ENCODE results near the gene ULK4.
"Not testable (repeated sequence)": the region's sequence is repeated elsewhere in the genome, so short reads cannot be mapped to it uniquely, and the experiment has no call there.

Gene ULK4

DNA sequence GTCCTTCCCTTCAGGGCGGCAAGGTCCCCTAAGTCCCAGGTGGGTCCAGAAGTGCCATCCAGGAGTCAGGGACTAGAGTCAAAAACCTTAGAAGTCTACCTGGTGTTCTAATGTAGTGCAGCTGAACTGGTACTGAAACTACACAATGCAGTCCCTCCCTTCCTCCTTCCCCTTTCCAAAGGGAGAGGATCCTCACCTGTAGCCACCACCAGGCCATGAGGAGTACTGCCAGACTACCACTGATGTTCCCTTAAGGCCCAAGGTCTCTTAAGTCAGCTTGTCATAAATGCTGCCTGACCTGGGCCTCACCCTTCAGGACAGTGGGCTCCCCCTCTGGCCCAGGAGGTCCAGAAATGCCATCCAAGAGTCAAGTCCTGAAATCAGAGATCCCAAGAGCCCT is 98.9 kb downstream of the ULK4 start:
- DNase-seq: no peak

DNA sequence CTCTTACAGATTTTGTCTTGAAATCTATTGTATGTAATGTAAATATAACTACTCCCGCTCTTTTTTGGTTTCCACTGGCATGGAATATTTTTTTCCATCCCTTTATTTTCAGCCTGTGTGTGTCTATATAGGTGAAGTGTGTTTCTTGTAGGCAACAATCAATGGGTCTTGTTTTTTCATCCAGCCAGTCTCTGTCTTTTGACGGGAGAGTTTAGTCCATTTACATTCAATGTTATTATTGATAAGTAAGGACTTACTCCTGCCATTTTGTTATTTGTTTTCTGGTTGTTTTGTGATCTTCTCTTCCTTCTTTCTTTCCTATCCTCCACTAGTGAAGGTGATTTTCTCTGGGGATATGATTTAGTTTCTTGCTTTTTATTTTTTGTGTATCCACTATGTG is 101.4 kb downstream of the ULK4 start:
- not testable (repeated sequence) for DNase-seq

DNA sequence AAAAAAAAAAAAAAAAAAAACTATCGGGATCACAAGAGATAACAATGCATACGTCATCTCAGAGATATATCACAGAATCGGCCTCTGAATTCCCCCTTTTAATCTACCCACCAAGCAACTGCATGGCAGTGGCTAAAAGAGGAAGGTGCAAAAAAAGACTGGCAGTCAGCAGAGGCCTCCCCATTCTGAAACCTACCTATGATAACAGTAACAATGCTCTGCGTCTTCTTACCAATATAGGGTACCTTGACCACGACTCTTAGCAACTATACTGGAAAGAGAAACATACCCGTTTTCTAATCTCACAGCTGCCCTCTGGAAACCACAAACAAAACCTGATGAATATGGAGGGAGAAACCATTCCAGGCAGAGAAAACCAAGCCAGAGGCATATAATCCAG is 106.9 kb downstream of the ULK4 start:
- DNase-seq: no peak

DNA sequence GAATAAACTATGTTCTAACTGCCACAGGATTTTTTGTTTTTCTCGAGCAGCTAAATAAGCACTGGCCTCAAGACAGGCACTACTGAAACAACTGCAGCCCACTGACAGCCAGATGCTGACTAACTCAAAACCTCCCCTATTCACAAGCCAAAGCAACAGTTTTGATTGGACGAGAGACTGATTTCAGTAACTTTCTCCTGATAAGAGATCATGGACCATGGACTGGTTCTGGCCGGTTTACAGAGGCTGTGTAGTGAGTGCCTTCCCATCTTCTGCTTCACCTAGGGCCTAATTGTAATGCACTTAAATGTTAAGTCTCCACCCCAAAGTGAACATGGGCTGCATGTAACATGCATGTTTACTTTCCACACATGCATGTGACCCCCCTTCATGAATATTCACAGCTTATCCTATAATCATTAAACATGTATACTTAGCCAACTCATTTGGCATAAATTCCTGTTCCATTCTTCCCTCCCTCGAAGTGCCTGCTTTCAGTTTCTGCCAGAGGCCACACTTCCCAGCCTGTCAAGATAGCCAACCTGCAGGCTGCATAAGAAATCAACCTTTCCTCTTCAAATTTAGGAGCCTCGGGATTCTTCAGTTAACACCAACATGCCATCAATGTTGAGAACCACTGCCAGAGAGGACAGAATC is 108.2 kb downstream of the ULK4 start:
- no peak for DNase-seq

DNA sequence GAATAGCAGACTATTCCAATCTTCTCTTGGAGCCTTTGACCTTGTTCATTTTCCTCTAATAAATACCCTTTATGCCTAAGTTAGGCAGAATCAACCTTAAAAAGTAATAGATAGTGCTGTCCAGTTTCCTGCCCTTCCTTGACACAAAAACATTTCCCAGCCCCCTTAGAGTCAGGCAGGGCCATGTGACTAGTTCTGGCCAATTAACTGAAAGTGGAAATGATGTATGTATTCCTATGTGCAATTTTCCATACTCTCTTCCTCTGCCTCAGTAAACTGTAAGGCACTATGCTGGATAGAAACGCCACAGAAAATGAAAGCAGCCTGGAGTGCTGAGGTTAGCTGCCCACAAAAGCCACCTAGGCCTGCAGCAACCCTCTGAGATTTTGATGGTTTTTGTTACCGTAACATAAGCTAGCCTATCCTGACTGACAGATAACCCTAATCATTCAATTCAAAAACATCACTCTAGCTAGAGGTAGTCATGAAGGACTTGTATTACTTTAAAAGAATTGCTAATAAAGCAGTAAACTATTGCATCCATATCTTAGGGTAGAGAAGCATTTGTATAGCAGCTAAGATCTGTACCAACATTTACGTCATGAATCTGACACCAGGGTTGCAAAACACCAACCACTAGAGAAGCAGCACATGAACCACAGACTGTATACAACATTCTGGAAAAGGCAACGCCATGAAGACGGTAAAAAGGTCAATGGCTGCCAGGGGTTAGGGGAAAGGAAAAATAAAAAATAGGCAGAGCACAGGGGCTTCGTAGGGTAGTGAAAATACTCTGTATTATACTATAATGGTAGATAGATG is 112.9 kb downstream of the ULK4 start:
- no peak for DNase-seq

DNA sequence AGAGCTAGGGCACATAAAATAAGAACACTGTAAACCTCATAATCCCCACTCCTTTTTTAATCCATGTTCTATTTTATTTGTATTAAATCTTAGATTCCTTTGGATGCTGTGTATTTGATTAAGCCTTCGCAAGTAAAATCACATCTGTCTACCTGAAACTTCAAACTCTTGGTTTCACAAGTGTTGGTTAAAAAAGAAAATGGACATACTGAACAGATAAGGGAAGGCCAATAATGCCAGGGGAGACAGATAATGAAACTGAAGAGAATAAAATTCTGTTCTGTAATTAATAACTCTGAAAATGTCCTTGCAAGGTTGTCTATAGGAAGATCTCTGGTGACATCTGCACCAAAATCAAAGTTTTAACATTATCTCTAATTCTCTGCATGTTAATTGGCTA is 114.2 kb downstream of the ULK4 start:
- DNase-seq: no peak

DNA sequence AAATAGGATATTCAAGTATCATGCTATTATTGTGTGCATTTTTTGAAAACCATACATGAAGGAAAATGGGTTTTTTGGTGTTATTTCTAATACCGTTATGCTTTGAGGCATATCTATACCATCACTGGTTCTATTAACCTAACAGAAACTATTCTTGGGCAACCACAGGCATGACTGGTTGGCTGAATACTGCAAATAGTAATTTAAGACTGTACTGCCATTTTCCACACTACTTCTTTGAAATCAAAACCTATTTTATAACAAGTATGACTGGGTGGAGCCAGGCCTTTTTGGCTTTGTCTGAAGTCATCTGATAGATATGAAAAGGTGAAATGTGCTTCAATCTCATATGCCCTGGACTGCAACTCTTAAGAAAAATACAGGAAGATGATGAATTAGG is 115.1 kb downstream of the ULK4 start:
- DNase-seq: no peak

DNA sequence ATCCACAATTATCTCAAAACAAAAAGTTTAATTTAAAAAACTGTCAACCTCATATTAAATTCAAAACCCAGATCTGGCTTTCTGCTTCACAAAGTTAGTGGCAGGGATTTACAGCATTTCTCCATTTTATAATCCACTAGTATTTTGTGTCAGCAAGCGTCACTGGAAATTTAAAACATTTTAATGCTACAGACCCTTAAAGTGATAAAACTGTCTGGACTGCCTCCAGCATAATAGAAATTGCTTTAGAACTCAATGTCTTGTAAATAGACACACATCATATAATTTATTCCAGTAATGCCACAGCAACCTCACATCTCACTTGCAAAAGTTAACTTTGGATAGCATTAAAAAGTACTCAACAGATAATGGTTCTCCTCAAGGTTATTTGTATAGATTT is 116.1 kb downstream of the ULK4 start:
- DNase-seq: no peak

DNA sequence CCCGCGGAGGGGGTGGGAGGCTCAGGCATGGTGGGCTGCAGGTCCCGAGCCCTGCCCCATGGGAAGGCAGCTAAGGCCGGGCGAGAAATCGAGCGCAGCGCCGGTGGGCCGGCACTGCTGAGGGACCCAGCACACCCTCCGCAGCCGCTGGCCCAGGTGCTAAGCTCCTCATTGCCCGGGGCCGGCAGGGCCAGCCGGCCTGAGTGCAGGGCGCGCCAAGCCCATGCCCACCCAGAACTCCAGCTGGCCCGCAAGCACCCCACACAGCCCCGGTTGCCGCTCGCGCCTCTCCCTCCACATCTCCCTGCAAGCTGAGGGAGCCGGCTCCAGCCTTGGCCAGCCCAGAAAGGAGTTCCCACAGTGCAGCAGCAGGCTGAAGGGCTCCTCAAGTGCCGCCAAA is 117.6 kb downstream of the ULK4 start:
- not testable (repeated sequence) for DNase-seq

DNA sequence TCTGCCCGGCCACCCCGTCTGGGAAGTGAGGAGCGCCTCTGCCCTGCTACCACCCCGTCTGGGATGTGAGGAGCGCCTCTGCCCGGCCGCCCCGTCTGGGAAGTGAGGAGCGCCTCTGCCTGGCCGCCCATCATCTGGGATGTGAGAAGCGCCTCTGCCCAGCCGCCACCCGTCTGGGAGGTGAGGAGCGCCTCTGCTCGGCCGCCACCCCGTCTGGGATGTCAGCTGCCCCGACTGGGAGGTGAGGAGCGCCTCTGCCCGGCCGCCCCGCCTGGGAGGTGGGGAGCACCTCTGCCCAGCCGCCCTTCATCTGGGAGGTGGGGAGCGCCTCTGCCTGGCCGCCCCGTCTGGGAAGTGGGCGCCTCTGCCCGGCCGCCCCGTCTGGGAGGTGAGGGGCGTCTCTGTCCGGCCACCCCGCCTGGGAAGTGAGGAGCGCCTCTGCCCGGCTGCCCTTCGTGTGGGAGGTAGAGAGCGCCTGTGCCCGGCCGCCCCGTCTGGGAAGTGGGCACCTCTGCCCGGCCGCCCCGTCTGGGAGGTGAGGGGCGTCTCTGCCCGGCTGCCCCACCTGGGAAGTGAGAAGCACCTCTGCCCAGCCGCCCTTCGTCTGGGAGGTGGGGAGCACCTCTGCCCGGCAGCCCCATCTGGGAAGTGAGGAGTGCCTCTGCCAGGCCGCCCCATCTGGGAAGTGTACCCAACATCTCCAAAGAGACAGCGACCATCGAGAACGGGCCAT is 120.8 kb downstream of the ULK4 start:
- DNase-seq: not testable (repeated sequence)

DNA sequence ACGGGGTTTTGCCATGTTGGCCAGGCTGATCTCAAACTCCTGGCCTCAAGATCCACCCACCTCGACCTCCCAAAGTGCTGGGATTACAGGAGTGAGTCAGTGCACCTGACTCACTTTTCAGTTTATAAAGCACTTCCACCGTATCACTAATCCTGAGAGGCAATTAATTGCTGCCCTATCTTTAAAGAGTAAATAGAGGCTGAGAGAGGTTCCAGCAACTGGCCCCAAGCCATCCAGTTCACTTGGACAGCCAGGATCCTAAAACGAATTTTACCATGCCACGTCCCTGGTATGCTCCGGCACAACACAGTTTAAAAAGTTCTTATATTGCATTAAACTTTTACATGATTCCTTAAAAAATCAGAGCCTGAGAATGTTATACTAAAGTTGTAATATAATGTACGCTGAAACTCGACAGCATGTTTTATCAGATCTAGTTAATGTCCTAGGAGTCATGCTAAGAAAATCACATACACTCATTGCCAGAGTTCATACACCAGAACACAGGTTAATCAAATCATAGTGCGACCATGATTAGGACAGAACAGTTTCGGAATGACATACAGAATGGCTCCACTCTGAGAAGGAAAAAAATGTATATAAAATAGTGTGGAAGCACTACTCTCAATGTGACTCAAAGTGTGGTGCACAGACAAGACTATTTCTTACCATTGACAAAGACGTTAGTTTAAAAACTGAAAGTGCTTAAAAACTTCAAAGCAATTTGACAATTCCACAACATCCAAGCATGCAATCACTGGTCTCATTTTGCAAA is 125.4 kb downstream of the ULK4 start:
- peak; percentile 13 for DNase-seq

DNA sequence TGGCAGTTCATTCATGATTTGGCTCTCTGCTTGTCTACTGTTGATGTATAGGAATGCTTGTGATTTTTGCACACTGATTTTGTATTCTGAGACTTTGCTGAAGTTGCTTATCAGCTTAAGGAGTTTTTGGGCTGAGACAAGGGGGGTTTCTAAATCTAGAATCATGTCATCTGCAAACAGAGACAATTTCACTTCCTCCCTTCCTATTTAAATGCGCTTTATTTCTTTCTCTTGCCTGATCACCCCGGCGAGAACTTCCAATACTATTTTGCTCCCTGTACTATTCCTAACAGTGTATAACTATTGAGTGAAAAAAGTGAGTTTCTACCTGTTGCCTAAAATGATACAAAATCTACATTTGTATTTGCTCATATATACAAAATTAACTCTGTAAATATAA is 128.3 kb downstream of the ULK4 start:
- DNase-seq: no peak

DNA sequence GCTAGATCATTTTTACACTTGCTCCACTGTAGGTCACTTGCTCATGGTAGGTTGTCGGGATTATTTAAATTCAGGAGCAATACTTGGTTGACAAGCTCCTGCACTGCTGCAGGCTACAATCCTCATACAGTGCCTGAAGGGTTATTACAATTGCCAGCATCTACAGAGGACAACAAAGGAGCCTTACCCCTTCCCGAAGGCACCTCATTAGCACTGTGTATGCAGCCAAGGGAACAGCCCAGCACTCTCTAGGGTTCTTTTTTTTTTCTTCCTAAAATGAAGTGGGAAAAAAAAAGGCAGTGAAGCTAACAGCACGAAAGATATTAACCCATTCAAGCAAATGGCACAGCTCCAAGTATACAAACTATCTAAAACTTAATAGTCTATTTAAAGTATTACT is 142.7 kb downstream of the ULK4 start:
- no peak for DNase-seq

DNA sequence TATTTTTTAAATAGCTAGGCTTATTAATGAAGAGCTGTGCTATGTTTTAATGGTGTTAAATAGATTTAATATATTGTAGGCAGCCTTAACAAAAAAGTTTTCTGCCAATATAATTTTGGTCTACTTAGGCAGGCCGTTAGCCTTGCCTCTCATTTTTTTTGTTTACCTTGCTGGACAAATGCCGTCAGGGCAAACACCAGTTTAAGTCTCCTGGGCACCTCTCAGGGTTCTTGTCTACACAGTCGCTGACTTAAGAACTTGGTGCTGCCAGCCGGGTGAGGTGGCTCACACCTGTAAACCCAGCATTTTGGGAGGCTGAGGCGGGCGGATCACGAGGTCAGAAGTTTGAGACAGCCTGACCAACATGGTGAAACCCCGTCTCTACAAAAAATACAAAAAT is 153.3 kb downstream of the ULK4 start:
- DNase-seq: no peak

DNA sequence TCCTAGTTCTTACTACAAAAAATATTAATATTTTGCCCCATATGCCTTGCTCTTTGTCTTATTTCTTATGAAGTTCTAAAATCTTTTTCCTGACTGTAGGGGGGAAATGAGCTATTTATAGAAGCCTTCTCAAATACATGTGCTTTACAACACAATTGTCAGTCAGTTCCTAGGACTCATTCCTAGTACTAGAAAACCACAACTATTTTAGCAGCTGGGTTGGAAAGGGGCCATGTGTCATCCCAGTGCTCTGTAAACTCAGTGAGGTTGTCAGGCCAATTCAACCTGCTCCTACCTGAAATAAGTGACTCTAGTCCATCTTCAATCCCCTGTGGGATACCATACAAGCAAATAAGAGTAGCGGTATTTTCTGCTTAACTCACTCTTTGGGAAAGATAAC is 153.8 kb downstream of the ULK4 start:
- DNase-seq: peak; percentile 53

DNA sequence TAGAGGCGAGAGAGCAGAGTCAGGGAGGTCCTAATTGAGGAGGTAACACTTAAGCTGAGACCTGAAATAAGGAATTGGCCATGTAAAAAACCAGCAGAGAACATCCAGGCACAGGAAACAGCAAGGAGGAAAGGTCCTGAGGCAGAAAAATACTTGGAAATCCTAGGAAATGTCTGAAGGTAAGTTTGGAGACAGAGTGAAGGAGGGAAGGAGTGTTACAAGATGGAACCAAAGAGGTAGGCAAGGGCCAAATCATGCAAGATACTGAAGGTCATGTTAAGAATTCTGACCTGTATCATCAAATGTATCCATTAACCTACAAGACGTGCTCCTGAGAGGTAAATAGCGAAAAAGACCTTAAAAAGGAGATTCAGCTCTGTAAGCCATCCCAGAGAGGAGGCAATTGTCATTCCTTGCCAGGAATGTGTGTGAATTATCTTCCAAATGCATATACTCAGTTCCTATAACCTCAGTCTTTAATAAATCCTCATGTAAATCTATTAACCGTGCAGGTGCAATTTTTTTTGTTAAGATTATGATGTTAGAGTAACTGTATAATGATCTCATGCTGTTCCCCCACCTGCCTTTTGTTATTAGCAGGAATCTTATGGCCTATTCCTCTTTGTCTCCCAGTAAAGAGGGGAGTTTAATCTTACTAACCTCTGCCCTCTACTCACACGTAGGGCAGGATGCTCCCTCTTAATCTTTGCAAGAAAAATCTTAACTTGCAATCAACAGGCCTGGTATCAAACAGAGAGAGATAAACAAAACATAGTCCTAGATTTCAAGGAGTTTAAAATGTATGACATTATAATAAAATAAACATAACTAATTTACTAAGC is 166.9 kb downstream of the ULK4 start:
- no peak for DNase-seq

DNA sequence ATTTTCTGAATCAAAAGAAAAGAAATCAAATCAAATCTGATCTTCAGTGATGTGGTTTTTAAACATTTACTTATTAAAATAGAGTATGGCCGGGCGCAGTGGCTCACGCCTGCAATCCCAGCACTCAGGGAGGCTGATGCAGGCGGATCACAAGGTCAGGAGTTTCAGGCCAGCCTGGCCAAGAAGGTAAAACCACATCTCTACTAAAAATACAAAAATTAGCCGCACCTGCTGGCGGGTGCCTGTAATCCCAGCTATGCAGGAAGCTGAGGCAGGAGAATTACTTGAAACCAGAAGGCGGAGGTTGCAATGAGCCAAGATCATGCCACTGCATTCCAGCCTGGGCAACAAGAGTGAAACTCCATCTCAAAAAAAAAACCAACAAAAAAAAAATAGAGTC is 169.1 kb downstream of the ULK4 start:
- DNase-seq: no peak

DNA sequence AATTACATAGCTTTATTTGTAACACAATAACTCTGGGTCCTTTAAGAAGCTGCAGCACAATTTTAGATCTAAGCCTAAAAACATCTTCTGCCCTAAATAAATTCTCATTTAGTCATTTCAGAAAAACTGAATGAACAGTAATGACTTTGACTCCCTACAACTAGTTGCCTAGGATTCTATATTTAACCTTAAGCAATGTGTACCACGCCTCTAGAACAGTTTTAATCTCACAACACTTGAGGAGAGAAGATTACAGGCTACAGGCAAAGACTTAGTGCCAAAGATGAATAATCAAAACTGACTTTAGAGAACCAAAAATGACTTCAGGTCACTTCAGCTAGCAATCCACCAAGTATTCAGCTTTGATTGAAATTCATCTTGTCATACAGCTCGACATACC is 192.8 kb downstream of the ULK4 start:
- no peak for DNase-seq

DNA sequence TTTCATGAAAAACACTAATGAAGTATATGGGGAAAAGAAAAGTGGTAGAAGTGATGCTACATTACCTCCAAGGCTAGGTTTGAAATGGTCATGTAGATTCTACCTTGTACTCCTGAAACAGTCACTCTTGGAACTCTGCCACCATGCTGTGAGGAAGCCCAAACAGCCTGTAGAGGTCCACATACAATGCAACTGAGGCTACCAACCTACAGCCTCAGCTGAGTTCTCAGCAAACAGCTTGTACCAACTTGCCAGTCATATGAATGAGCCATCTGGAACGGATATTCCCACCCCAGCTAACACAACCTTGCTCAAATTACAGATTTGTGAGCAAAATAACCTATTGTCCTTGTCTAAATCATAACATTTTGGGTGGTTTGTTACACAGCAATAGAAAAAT is 193.5 kb downstream of the ULK4 start:
- DNase-seq: no peak

DNA sequence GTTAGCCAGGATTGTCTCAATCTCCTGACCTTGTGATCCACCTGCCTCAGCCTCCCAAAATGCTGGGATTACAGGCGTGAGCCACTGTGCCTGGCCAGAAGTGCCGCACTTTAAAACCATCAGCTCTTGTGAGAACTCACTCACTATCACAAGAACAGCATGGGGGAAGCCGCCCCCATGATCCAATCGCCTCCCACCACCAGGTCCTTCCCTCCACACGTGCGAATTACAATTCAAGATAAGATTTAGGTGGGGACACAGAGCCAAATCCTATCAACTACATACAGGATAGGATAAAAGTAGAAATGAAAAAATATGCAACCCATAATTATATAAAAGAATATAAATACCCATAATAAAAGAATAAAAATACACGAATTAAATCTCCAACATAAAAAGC is 199.0 kb downstream of the ULK4 start:
- not testable (repeated sequence) for DNase-seq

DNA sequence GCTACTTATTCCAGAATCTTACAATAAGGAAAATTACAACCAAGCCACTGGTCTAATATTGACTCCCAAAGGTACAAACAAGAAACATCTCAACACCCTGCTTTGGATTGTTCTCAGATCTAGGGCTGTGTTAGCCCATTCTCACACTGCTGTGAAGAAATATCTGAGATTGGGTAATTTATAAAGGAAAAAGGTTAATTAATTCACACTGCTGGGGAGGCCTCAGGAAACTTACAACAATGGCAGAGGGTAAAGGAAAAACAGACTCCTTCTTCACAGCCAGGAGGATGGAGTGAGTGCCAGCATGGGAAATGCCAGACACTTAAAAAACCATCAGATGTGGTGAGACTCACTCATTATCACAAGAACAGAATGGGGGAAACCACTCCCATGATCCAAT is 208.3 kb downstream of the ULK4 start:
- DNase-seq: no peak

DNA sequence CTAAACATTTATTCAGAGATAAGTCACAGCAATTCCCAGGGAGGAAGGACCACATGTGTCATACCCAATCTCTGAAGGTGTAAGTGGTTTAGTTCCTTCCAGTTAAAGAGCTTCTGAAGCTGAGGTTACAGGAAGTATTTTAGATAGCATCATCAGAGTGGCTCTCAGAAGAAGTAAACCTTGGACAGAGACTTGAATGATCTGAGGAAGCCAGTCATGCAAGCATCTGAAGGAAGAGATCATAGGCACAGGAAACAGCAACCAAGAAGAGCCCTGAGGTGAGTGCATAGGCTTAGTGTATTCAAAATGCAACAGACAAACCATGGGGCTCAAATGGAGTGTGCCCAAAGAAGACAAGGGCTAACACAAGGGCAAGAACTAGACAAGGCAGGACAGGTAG is 210.3 kb downstream of the ULK4 start:
- DNase-seq: no peak

Data from NCI-H226 (cell line).